ENCODE results near the gene CARD10.

DNA sequence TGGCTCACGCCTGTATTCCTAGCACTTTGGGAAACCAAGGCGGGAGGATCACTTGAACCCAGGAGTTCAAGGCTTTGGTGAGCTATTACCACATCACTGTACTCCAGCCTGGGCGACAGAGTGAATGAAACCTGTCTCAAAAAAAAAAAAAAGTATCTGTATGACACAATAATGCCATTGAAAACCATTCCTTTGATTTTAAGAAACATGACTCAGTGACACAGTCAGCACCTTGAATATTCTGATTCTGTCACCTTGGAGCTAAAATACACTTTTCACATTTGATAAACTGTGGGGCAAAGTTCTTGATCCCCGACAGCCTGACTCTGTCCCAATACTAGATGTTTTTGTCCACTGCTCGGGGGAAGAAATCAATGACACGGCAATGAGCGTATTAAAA lies 75.2 kb downstream of the CARD10 start:
- TF ChIP-seq, protein P1, sequence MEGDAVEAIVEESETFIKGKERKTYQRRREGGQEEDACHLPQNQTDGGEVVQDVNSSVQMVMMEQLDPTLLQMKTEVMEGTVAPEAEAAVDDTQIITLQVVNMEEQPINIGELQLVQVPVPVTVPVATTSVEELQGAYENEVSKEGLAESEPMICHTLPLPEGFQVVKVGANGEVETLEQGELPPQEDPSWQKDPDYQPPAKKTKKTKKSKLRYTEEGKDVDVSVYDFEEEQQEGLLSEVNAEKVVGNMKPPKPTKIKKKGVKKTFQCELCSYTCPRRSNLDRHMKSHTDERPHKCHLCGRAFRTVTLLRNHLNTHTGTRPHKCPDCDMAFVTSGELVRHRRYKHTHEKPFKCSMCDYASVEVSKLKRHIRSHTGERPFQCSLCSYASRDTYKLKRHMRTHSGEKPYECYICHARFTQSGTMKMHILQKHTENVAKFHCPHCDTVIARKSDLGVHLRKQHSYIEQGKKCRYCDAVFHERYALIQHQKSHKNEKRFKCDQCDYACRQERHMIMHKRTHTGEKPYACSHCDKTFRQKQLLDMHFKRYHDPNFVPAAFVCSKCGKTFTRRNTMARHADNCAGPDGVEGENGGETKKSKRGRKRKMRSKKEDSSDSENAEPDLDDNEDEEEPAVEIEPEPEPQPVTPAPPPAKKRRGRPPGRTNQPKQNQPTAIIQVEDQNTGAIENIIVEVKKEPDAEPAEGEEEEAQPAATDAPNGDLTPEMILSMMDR (IDR thresholded peaks at IDR 0.05): no peak
- TF ChIP-seq POLR2A (IDR thresholded peaks at IDR 0.05): no peak

Measured in esophagus squamous epithelium (tissue), 4 donors.